SK-N-SH (cell line): ENCODE results near the gene MMGT1. TPM values are rescaled to one million over a fixed set of nuclear protein-coding genes. Genes with fewer than 3 reads are reported as not detected.

Source experiments
- CTCF ChIA-PET: fragments of 300-600, 350-600 bp; formaldehyde crosslinking; extraction: SDS; loops from one replicate; lab custom pipeline; 2021; lab: Yijun Ruan, JAX
- POLR2A ChIA-PET: fragments of 350-600 bp; sonication (Branson Sonifier 250); formaldehyde crosslinking; extraction: SDS; loops from one replicate; lab custom pipeline; 2020; ENCODE audit warnings: antibody characterized with exemption, inconsistent platforms; lab: Yijun Ruan, JAX
- DNase-seq: peaks from one replicate; pipeline ENCODE4 v3.0.0; 2012
- H2AFZ ChIP-seq: fragments of 200-600 bp; sonication (generic); 2 replicates; pipeline ENCODE4 v1.8.1; 2016; ENCODE audit warnings: antibody characterized with exemption, mild to moderate bottlenecking, low read depth
- H3F3A ChIP-seq: fragments of 200-600 bp; sonication (generic); replicated peaks from 2 replicates; pipeline ENCODE3; 2016; ENCODE audit warnings: antibody characterized with exemption, mild to moderate bottlenecking; ENCODE audit not compliant: insufficient read depth
- H3K27ac ChIP-seq, 2 experiments: fragments of 200-500 bp in 1 of 2; fragments of 200-600 bp in 1 of 2; sonication (Bioruptor generic) in 1 of 2; sonication (generic), shearing (Covaris generic) in 1 of 2; 2 replicates each; pipeline versions ENCODE4 v1.5.1 to v1.6.1; 2014 to 2016; ENCODE audit warnings: low read depth in 2 of 2, inconsistent platforms in 1 of 2, low read length in 1 of 2, mild to moderate bottlenecking in 1 of 2, mixed read lengths in 1 of 2
- H3K27me3 ChIP-seq: fragments of 200-600 bp; sonication (generic), shearing (Covaris generic); 2 replicates; pipeline ENCODE4 v1.6.1; 2016; ENCODE audit warnings: mixed run types; ENCODE audit not compliant: insufficient read depth
- H3K36me3 ChIP-seq, 2 experiments: fragments of 200-500 bp in 1 of 2; fragments of 200-600 bp in 1 of 2; sonication (Bioruptor generic) in 1 of 2; sonication (generic) in 1 of 2; replicated peaks in 1 of 2; 2 replicates each; pipeline versions ENCODE3 to v1.5.1; 2014 to 2016; ENCODE audit warnings: low read length in 1 of 2, mild to moderate bottlenecking in 1 of 2; ENCODE audit not compliant: insufficient read depth in 2 of 2, control insufficient read depth in 1 of 2
- H3K4me1 ChIP-seq, 2 experiments: fragments of 200-500 bp in 1 of 2; fragments of 200-600 bp in 1 of 2; sonication (Bioruptor generic) in 1 of 2; sonication (generic), shearing (Covaris generic) in 1 of 2; 2 replicates each; pipeline versions ENCODE4 v1.5.1 to v1.6.1; 2014 to 2016; ENCODE audit warnings: low read depth in 1 of 2, low read length in 1 of 2, mixed run types in 1 of 2; ENCODE audit not compliant: insufficient read depth in 2 of 2, control insufficient read depth in 1 of 2
- H3K4me2 ChIP-seq: fragments of 200-600 bp; sonication (generic), shearing (Covaris generic); 2 replicates; pipeline ENCODE4 v1.6.1; 2017; ENCODE audit warnings: mixed run types
- H3K4me3 ChIP-seq, 2 experiments: fragments of 200-500 bp in 1 of 2; fragments of 200-600 bp in 1 of 2; sonication (Bioruptor generic) in 1 of 2; sonication (generic), shearing (Covaris generic) in 1 of 2; 2 replicates each; pipeline versions ENCODE4 v1.5.1 to v1.8.1; 2014 to 2016; ENCODE audit warnings: low read depth in 2 of 2, inconsistent platforms in 1 of 2, low read length in 1 of 2, mild to moderate bottlenecking in 1 of 2, mixed read lengths in 1 of 2, moderate library complexity in 1 of 2
- H3K79me2 ChIP-seq: fragments of 200-600 bp; sonication (generic); 2 replicates; pipeline ENCODE4 v1.8.1; 2017; ENCODE audit warnings: mild to moderate bottlenecking; ENCODE audit not compliant: insufficient read depth
- H3K9ac ChIP-seq: fragments of 200-600 bp; sonication (generic); 2 replicates; pipeline ENCODE4 v1.6.1; 2017; ENCODE audit warnings: mixed run types
- H3K9me2 ChIP-seq: fragments of 200-600 bp; sonication (generic); 2 replicates; pipeline ENCODE4 v1.6.1; 2017; ENCODE audit warnings: mixed run types
- H3K9me3 ChIP-seq: fragments of 200-600 bp; sonication (generic); 2 replicates; pipeline ENCODE4 v1.6.1; 2017; ENCODE audit warnings: mixed run types, mild to moderate bottlenecking, moderate library complexity
- H4K20me1 ChIP-seq: fragments of 200-600 bp; sonication (generic); 2 replicates; pipeline ENCODE4 v1.6.1; 2017; ENCODE audit warnings: mild to moderate bottlenecking, mixed run types; ENCODE audit not compliant: insufficient read depth
- ELF1 ChIP-seq: IDR thresholded peaks from 2 replicates; pipeline ENCODE4 v1.4.0; 2012
- EP300 ChIP-seq, 2 experiments: IDR thresholded peaks; 2 replicates each; pipeline versions ENCODE4 v1.4.0 to v1.6.1; 2012; ENCODE audit warnings: borderline replicate concordance in 1 of 2, low read depth in 1 of 2, low read length in 1 of 2
- EZH2phosphoT487 ChIP-seq: fragments of 200-600 bp; sonication (generic); IDR thresholded peaks from 2 replicates; pipeline ENCODE4 v1.6.1; 2017; ENCODE audit warnings: low read depth, mixed run types, mild to moderate bottlenecking, antibody characterized with exemption, moderate library complexity, borderline replicate concordance
- FOSL2 ChIP-seq: IDR thresholded peaks from 2 replicates; pipeline ENCODE4 v1.4.0; 2012; ENCODE audit warnings: low read depth, mild to moderate bottlenecking, moderate library complexity, borderline replicate concordance
- FOXJ3 ChIP-seq: sonication (generic); formaldehyde crosslinking; IDR thresholded peaks from 2 replicates; pipeline ENCODE4 v1.5.1; 2020; ENCODE audit warnings: mild to moderate bottlenecking, missing genetic modification reagents
- GATA2 ChIP-seq: sonication (generic); formaldehyde crosslinking; IDR thresholded peaks from 2 replicates; pipeline ENCODE4 v1.5.0; 2020; ENCODE audit warnings: mild to moderate bottlenecking, missing genetic modification reagents
- MEF2A ChIP-seq: IDR thresholded peaks from 2 replicates; pipeline ENCODE4 v1.4.0; 2012; ENCODE audit warnings: low read depth, borderline replicate concordance
- NFIC ChIP-seq: IDR thresholded peaks from 2 replicates; pipeline ENCODE4 v1.4.0; 2012; ENCODE audit warnings: borderline replicate concordance
- NRF1 ChIP-seq: IDR thresholded peaks from 2 replicates; pipeline ENCODE4 v1.6.1; 2012; ENCODE audit warnings: low read depth, mild to moderate bottlenecking, low read length
- POLR2AphosphoS5 ChIP-seq: IDR thresholded peaks from 2 replicates; pipeline ENCODE4 v1.6.1; 2012; ENCODE audit warnings: low read depth, low read length
- RXRA ChIP-seq: IDR thresholded peaks from 2 replicates; pipeline ENCODE4 v1.4.0; 2012; ENCODE audit warnings: low read depth, mild to moderate bottlenecking, borderline replicate concordance
- SIN3A ChIP-seq: IDR thresholded peaks from 2 replicates; pipeline ENCODE4 v1.6.1; 2012; ENCODE audit warnings: low read depth, mild to moderate bottlenecking, low read length, moderate library complexity, borderline replicate concordance
- SMC3 ChIP-seq: IDR thresholded peaks from 2 replicates; pipeline ENCODE4 v1.6.1; 2012; ENCODE audit warnings: low read depth, low read length, improper control_type of control experiment
- TCF12 ChIP-seq: IDR thresholded peaks from 2 replicates; pipeline ENCODE4 v1.4.0; 2012
- TEAD4 ChIP-seq: IDR thresholded peaks from 2 replicates; pipeline ENCODE4 v1.4.0; 2012; ENCODE audit warnings: mild to moderate bottlenecking, borderline replicate concordance; ENCODE audit not compliant: insufficient read depth
- WGBS: methylation state at CpG from one replicate; pipeline ENCODE4 v1.1.6; 2017; ENCODE audit warnings: low lambda C conversion rate; 5-methylcytosine and 5-hydroxymethylcytosine counted together
- polyA plus RNA-seq, 3 experiments: library from polyadenylated mRNA; depleted of rRNA; stranded (reverse); fragments of >200 nt; gene quantifications; 2 replicates each; pipeline ENCODE4 v1.2.3, GENCODE V29; 2012
- TF ChIP-seq, protein P1 (sequence below): fragments of 150-350 bp; IDR thresholded peaks from 2 replicates; pipeline ENCODE4 v1.6.1; 2017; ENCODE audit warnings: antibody characterized with exemption, low read length, low read depth, borderline replicate concordance
- TF ChIP-seq, protein P2 (sequence below): IDR thresholded peaks from 2 replicates; pipeline ENCODE4 v1.6.1; 2012; ENCODE audit warnings: mild to moderate bottlenecking, low read depth, low read length, moderate library complexity
- TF ChIP-seq, protein P3 (sequence below): IDR thresholded peaks from 2 replicates; pipeline ENCODE4 v1.4.0; 2012; ENCODE audit warnings: low read depth, borderline replicate concordance

The MMGT1 gene
- polyA plus RNA-seq, 1 of the 3 experiments (the other 2 are of a cell fraction), result 7.3 TPM

DNA sequence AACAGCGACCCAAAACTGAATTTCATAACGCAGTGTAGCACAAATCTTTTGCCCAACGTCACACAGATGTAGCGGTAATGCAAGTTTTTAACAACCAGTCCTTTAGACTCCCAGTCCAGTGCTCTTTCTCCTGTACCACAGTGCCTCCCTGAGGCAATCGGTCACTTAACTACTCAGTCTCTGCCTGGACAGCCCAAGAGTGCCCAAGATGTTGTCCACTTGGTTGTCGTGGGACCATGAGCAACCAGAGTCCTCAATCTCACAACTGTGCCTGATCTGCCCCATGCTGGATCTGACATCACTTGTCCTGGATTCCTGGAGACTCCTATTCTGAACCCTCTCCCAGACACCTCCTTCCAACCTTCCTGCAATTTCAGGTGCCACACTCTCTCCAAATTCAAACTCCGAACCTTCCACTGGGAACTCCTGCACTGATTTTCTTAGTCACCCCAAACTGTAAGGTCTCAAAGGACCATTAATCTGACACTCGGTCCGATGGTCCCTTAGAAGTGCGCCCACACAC, 702 bp downstream of the MMGT1 start:
- Histone ChIP-seq H3K79me2 (peaks cover 52% of the 10 kb centered on the region), H2AFZ (no peak overlapping the region), H3K27ac (peak overlapping the region; percentile 93), H3K4me2 (peak overlapping the region; percentile 77), H3K27me3 (peaks cover 4% of the 10 kb centered on the region; the same call in 1 of the 2 replicates), H3K36me3 (peaks cover 0 to 3% of the 10 kb centered on the region in 2 experiments), H3F3A (no peaks in the 10 kb centered on the region), H4K20me1 (no peaks in the 10 kb centered on the region), H3K4me3 (peak overlapping the region; percentile 70 to 83), H3K4me1 (peaks cover 0 to 2% of the 10 kb centered on the region in 2 experiments; a peak in 1 of 4 replicates), H3K9me3 (no peaks in the 10 kb centered on the region), H3K9ac (peak overlapping the region; percentile 86), H3K9me2 (no peaks in the 10 kb centered on the region)
- no peak for TF ChIP-seq NRF1
- TF ChIP-seq ELF1, result no peak
- TF ChIP-seq TCF12, result no peak
- no peak for TF ChIP-seq GATA2 (CRISPR knock-in tag)
- TF ChIP-seq FOSL2, result no peak
- no peak for TF ChIP-seq FOXJ3 (CRISPR knock-in tag)
- TF ChIP-seq MEF2A, result no peak
- no peak for TF ChIP-seq TEAD4
- TF ChIP-seq EP300 (IDR thresholded peaks at IDR 0.05; ENCODE audit: borderline replicate concordance in 1 of 2, low read depth in 1 of 2, low read length in 1 of 2), result no peak
- no peak for TF ChIP-seq NFIC
- TF ChIP-seq, protein P1, sequence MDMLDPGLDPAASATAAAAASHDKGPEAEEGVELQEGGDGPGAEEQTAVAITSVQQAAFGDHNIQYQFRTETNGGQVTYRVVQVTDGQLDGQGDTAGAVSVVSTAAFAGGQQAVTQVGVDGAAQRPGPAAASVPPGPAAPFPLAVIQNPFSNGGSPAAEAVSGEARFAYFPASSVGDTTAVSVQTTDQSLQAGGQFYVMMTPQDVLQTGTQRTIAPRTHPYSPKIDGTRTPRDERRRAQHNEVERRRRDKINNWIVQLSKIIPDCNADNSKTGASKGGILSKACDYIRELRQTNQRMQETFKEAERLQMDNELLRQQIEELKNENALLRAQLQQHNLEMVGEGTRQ, result no peak
- TF ChIP-seq SIN3A, result no peak
- TF ChIP-seq EZH2phosphoT487, result no peak
- no peak for TF ChIP-seq POLR2AphosphoS5
- TF ChIP-seq, protein P2, sequence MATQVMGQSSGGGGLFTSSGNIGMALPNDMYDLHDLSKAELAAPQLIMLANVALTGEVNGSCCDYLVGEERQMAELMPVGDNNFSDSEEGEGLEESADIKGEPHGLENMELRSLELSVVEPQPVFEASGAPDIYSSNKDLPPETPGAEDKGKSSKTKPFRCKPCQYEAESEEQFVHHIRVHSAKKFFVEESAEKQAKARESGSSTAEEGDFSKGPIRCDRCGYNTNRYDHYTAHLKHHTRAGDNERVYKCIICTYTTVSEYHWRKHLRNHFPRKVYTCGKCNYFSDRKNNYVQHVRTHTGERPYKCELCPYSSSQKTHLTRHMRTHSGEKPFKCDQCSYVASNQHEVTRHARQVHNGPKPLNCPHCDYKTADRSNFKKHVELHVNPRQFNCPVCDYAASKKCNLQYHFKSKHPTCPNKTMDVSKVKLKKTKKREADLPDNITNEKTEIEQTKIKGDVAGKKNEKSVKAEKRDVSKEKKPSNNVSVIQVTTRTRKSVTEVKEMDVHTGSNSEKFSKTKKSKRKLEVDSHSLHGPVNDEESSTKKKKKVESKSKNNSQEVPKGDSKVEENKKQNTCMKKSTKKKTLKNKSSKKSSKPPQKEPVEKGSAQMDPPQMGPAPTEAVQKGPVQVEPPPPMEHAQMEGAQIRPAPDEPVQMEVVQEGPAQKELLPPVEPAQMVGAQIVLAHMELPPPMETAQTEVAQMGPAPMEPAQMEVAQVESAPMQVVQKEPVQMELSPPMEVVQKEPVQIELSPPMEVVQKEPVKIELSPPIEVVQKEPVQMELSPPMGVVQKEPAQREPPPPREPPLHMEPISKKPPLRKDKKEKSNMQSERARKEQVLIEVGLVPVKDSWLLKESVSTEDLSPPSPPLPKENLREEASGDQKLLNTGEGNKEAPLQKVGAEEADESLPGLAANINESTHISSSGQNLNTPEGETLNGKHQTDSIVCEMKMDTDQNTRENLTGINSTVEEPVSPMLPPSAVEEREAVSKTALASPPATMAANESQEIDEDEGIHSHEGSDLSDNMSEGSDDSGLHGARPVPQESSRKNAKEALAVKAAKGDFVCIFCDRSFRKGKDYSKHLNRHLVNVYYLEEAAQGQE, result no peak
- no peak for TF ChIP-seq RXRA
- TF ChIP-seq SMC3, result no peak
- TF ChIP-seq, protein P3, sequence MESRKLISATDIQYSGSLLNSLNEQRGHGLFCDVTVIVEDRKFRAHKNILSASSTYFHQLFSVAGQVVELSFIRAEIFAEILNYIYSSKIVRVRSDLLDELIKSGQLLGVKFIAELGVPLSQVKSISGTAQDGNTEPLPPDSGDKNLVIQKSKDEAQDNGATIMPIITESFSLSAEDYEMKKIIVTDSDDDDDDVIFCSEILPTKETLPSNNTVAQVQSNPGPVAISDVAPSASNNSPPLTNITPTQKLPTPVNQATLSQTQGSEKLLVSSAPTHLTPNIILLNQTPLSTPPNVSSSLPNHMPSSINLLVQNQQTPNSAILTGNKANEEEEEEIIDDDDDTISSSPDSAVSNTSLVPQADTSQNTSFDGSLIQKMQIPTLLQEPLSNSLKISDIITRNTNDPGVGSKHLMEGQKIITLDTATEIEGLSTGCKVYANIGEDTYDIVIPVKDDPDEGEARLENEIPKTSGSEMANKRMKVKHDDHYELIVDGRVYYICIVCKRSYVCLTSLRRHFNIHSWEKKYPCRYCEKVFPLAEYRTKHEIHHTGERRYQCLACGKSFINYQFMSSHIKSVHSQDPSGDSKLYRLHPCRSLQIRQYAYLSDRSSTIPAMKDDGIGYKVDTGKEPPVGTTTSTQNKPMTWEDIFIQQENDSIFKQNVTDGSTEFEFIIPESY, result no peak
- 28% methylated on average over 10 of the region's 10 CpGs for WGBS
- POLR2A ChIA-PET, result interaction anchor here (0.8 kb wide), 1 partner anchor 219 kb away, joined by 4 read pairs; no protein-coding TSS in a partner anchor
- CTCF ChIA-PET, result interaction anchor here (1.0 kb wide), 1 partner anchor 55 kb away, joined by 3 read pairs; no protein-coding TSS in a partner anchor
- DNase-seq, result no peak
